GM12878 (cell line): ENCODE data around the gene TRRAP.

ENCODE experiments used
- BCL11A ChIP-seq: IDR thresholded peaks from 2 replicates; pipeline ENCODE4 v1.6.1; 2011; ENCODE audit warnings: low read depth, low read length
- CHD1 ChIP-seq: IDR thresholded peaks from 2 replicates; pipeline ENCODE4 v1.6.1; 2012; ENCODE audit warnings: low read depth, low read length, improper control_type of control experiment
- NRF1 ChIP-seq: conservative IDR thresholded peaks from 2 replicates; pipeline ENCODE4 v1.6.1; 2011; ENCODE audit warnings: mild to moderate bottlenecking, low read depth, low read length, improper control_type of control experiment
- POLR2A ChIP-seq: IDR thresholded peaks from 2 replicates; pipeline ENCODE4 v1.6.1; 2011; ENCODE audit warnings: low read depth, mild to moderate bottlenecking, low read length
- POLR2AphosphoS5 ChIP-seq: IDR thresholded peaks from 2 replicates; pipeline ENCODE4 v1.6.1; 2011; ENCODE audit warnings: mild to moderate bottlenecking, low read length, inconsistent platforms
- TF ChIP-seq, protein P1 (sequence below), 3 experiments: IDR thresholded peaks in 2 of 3; conservative IDR thresholded peaks in 1 of 3; 2 replicates each; pipeline ENCODE4 v1.5.1; 2011; ENCODE audit warnings: low read depth in 3 of 3, low read length in 3 of 3, mild to moderate bottlenecking in 3 of 3, control low read depth in 2 of 3, moderate library complexity in 2 of 3, inconsistent platforms in 1 of 3, mixed read lengths in 1 of 3; ENCODE audit not compliant: control insufficient read depth in 2 of 3, insufficient read depth in 1 of 3; ENCODE audit errors: extremely low read depth in 1 of 3

DNA sequence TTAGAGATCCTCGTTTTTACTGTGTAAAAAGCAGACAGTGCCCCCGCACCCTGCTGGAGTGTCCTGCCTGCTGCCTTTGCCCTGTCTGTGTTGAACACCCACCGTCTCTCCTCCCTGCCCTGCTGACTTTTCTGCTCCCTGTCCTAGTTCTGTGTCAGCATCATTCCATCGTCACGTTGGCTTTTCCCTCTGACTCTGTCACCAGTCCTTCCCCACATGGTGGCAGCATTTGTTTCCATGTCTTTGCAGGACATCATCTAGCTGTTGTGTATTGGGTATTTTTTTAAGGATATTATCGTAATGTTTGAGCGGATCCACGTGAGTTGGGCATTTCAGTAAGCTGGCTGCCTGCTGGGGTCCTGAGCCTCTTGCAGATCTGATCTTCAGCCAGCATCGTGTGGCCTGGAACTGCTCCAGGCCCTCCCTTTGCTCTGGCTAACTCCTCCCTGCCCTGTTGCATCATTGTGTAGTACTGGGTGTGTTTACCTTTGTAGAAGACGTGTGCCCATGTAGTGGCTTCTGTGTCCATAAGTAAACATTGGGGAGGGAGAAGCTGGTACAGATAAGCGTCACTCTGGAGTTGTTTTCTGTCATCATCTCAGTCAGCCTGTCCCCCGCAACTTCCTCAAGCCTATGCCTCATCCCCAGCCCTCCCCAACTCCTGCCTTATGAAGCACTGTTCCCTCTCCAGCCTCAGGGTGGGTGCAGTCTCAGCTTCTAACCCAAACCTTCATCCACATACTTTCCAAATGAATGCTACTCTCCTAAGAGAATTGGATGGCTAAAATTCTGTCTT is 44.3 kb downstream of the TRRAP start:
- TF ChIP-seq POLR2A = no peak
- no peak for TF ChIP-seq CHD1
- no peak for TF ChIP-seq POLR2AphosphoS5
- TF ChIP-seq, protein P1, sequence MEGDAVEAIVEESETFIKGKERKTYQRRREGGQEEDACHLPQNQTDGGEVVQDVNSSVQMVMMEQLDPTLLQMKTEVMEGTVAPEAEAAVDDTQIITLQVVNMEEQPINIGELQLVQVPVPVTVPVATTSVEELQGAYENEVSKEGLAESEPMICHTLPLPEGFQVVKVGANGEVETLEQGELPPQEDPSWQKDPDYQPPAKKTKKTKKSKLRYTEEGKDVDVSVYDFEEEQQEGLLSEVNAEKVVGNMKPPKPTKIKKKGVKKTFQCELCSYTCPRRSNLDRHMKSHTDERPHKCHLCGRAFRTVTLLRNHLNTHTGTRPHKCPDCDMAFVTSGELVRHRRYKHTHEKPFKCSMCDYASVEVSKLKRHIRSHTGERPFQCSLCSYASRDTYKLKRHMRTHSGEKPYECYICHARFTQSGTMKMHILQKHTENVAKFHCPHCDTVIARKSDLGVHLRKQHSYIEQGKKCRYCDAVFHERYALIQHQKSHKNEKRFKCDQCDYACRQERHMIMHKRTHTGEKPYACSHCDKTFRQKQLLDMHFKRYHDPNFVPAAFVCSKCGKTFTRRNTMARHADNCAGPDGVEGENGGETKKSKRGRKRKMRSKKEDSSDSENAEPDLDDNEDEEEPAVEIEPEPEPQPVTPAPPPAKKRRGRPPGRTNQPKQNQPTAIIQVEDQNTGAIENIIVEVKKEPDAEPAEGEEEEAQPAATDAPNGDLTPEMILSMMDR (IDR thresholded peaks at IDR 0.05 in 2 of 3, conservative IDR thresholded peaks at IDR 0.05 in 1 of 3; ENCODE audit: control insufficient read depth in 2 of 3, extremely low read depth in 1 of 3, insufficient read depth in 1 of 3, low read depth in 3 of 3, low read length in 3 of 3) = no peak
- TF ChIP-seq NRF1 = no peak
- TF ChIP-seq BCL11A = no peak
